ACHN (cell line): ENCODE measurements around the gene RAPGEF5.

ENCODE experiments used
- DNase-seq: peaks from one replicate; pipeline ENCODE4 v3.0.0-alpha.2; 2015
- in situ Hi-C: cut with HindIII; loops from 2 replicates; pipeline ENCODE4 v1.10.0; 2017; ENCODE audit warnings: low sequenced_read_pairs, low pct_ligation_motif_present, low pct_unique_long_range_greater_than_20kb

Gene RAPGEF5

DNA sequence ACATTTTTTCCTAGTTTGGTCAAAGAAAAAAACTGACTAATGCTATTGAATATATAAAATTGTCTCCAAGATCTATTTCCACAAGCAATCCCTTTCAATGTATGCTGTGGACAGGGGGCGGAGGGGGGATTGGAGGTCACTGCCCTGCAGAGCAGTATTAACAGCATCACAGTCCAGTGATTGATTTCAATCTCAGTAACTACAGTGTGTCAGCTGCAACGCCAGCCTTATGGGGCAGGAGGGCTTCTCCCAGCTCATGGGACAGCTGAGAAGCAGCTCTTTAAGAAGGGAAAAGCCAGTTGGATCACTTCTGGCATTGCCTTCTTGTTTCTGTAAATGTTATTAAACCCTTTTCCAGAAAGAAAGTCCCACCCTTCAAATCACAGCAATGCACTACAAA is 65.0 kb downstream of the RAPGEF5 start:
- DNase-seq = no peak
- in situ Hi-C loops = no loop called here

- no peak for DNase-seq
- in situ Hi-C loops = no loop called here
Observed at GRCh38 chr7:22288202-22288601, 68.8 kb downstream of the RAPGEF5 start.

- in situ Hi-C loops = no loop called here
- DNase-seq = no peak
Observed at GRCh38 chr7:22287412-22287811, 69.5 kb downstream of the RAPGEF5 start.

- in situ Hi-C loops = no loop called here
- no peak for DNase-seq
Observed at GRCh38 chr7:22286436-22286835, 70.5 kb downstream of the RAPGEF5 start.

GRCh38 chr7:22281481-22281880 is 75.5 kb downstream of the RAPGEF5 start:
- in situ Hi-C loops = no loop called here
- no peak for DNase-seq

DNA sequence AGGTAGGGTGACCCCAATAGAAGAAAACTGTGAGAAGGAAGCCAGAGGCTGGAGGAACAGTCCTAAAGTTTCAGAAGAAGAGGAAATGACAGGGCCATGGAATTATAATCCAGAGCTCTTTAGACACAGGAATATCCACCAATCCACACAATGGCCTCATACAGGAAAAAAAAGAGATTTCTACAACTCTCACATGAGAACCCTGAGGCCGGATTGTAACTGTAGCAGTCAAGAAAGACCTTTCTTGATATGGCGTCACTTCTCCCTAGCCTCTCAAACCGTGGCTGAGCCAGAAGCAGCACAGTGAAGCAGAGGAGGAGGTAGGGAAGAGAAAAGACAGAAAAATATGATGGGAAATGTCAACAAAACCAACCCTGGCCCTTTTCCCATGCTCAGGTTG is 76.9 kb downstream of the RAPGEF5 start:
- in situ Hi-C loops = no loop called here
- DNase-seq = no peak

- no peak for DNase-seq
- in situ Hi-C loops = no loop called here
Observed at GRCh38 chr7:22278660-22279059, 78.3 kb downstream of the RAPGEF5 start.

GRCh38 chr7:22277375-22277774 is 79.6 kb downstream of the RAPGEF5 start:
- DNase-seq = no peak
- in situ Hi-C loops = no loop called here

- DNase-seq = no peak
- in situ Hi-C loops = no loop called here
Observed at GRCh38 chr7:22275661-22276060, 81.3 kb downstream of the RAPGEF5 start.

GRCh38 chr7:22271311-22271710 is 85.6 kb downstream of the RAPGEF5 start:
- in situ Hi-C loops = no loop called here
- DNase-seq = no peak

- in situ Hi-C loops = no loop called here
- peak; percentile 23 for DNase-seq
Observed at GRCh38 chr7:22270371-22270770, 86.6 kb downstream of the RAPGEF5 start.

GRCh38 chr7:22269963-22270362 is 87.0 kb downstream of the RAPGEF5 start:
- DNase-seq = no peak
- in situ Hi-C loops = no loop called here

DNA sequence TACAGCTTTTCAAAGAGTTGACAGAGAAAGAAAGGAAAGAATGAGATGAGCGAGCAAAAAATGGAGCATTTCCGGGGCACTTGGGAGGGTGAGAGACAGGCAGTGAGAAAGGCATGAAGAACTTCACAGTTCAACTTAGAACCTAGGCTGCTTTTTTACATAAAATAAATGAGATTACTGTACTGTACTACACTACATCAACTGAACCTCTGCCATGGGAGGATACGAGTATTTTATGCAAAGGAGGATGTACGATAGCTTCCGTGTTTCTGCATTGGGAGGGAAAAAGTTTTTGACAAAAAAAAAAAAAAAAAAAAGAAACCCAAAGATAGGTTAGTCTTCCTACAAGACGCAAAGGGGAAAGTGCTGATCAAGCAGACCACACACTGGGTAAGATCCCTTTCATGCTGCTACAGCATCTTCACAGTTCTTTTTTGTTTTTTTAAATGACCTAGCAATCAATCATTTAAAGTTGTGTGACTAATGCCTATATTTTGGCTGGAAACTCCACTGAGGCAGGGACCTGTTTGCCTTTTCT is 88.0 kb downstream of the RAPGEF5 start:
- no peak for DNase-seq
- in situ Hi-C loops = no loop called here

DNA sequence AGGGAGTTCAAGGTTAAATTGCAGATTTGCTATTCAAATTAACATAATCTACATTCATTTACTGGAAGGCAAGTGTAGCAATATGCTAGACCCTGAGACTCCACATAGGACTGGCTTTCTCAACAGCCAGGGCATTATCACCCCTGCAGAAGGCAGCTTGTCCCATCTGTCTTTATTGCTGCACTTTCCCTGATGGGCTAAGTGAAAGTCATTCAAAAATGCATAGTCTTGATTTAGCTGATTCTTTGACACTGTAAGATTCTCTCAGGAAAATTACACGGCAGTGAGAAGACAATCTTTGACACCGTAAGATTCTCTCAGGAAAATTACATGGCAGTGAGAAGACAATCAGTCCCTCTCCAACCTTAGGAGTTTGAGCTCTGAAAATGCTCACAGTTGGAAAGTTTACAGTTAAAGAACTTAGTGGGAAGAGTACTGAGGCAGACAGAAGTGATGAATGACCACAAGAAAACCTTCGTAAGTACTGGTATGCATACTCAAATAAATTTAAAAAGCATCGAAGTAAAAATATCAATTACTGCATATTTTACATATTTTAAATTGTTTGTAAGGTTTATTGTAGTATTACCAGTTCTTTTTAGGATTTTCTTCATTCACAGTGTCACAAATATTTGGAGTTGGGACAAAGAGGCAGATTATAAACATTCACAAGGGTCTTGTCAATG is 88.9 kb downstream of the RAPGEF5 start:
- in situ Hi-C loops = no loop called here
- DNase-seq = no peak

DNA sequence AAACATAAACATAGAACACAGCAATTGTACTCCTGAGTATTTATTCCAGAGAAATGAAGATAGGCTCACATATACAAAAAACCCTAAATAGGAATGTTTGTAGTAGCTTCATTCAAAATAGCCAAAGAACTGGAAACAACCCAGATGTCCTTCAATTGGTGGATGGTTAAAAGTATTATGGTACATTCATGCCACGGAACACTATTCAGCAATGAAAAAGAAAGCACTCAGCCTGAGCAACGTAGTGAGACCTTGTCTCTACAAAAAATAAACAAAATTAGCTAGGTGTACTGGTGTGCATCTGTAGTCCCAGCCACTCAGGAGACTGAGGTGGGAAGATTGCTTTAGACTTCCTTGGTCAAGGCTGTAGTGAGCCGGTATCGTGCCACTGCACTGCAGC is 94.4 kb downstream of the RAPGEF5 start:
- in situ Hi-C loops = no loop called here
- DNase-seq = no peak

GRCh38 chr7:22256541-22257096 is 100.3 kb downstream of the RAPGEF5 start:
- no peak for DNase-seq
- in situ Hi-C loops = no loop called here

- DNase-seq = no peak
- in situ Hi-C loops = no loop called here
Observed at GRCh38 chr7:22255834-22256233, 101.1 kb downstream of the RAPGEF5 start.

GRCh38 chr7:22255342-22255741 is 101.6 kb downstream of the RAPGEF5 start:
- in situ Hi-C loops = no loop called here
- DNase-seq = no peak

GRCh38 chr7:22252936-22253536 is 103.9 kb downstream of the RAPGEF5 start:
- in situ Hi-C loops = no loop called here
- DNase-seq = no peak

GRCh38 chr7:22252016-22252415 is 104.9 kb downstream of the RAPGEF5 start:
- no peak for DNase-seq
- in situ Hi-C loops = no loop called here
